ENCODE results near the gene MDC1.

Gene MDC1

DNA sequence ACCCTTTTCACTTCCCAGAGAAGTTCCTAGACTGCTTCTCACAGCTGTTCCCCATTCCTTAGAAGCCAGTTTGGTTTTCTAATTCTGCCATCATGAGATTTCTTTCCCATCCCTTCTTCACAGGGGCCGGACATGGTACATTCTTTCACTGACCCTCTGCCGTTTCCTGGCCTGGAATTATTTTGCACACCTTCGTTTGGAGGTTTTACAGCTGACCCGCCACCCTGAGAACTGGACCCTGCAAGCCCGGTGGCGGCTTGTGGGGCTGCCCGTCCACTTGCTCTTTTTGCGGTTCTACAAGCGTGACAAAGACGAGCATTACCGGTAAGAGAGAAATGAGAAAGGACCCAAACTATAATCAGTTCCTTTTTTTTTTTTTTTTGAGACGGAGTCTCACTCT, 65.9 kb downstream of the MDC1 start:
- peak overlapping the region; percentile 13; the same call in 1 of the 2 replicates for H3K27ac ChIP-seq
- no peak for TF ChIP-seq ZFX (IDR thresholded peaks at IDR 0.05; ENCODE audit: borderline replicate concordance)
- TF ChIP-seq, protein P1, sequence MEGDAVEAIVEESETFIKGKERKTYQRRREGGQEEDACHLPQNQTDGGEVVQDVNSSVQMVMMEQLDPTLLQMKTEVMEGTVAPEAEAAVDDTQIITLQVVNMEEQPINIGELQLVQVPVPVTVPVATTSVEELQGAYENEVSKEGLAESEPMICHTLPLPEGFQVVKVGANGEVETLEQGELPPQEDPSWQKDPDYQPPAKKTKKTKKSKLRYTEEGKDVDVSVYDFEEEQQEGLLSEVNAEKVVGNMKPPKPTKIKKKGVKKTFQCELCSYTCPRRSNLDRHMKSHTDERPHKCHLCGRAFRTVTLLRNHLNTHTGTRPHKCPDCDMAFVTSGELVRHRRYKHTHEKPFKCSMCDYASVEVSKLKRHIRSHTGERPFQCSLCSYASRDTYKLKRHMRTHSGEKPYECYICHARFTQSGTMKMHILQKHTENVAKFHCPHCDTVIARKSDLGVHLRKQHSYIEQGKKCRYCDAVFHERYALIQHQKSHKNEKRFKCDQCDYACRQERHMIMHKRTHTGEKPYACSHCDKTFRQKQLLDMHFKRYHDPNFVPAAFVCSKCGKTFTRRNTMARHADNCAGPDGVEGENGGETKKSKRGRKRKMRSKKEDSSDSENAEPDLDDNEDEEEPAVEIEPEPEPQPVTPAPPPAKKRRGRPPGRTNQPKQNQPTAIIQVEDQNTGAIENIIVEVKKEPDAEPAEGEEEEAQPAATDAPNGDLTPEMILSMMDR (IDR thresholded peaks at IDR 0.05): no peak
